Parathyroid adenoma (tissue), 2 donors: ENCODE data around the gene SYT15.
"Not testable (repeated sequence)": the region's sequence is repeated elsewhere in the genome, so short reads cannot be mapped to it uniquely, and the experiment has no call there.

Source experiments
- H2AFZ ChIP-seq: fragments of 300-600 bp; sonication (generic); one replicate; pipeline ENCODE4 v1.7.0; 2017; ENCODE audit warnings: antibody characterized with exemption, mild to moderate bottlenecking
- H3K27ac ChIP-seq: fragments of 300-600 bp; sonication (generic); one replicate; pipeline ENCODE4 v1.7.0; 2017
- H3K27me3 ChIP-seq: fragments of 300-600 bp; sonication (generic); one replicate; pipeline ENCODE4 v1.7.0; 2017; ENCODE audit warnings: low read length; ENCODE audit not compliant: control insufficient read depth, insufficient read depth
- H3K36me3 ChIP-seq: fragments of 300-600 bp; sonication (generic); one replicate; pipeline ENCODE4 v1.7.0; 2017; ENCODE audit warnings: low read length; ENCODE audit not compliant: control insufficient read depth, insufficient read depth
- H3K4me1 ChIP-seq: fragments of 300-600 bp; sonication (generic); one replicate; pipeline ENCODE4 v1.7.0; 2017; ENCODE audit warnings: control low read depth
- H3K4me2 ChIP-seq: fragments of 300-600 bp; sonication (generic); one replicate; pipeline ENCODE4 v1.7.0; 2017; ENCODE audit warnings: low read length
- H3K4me3 ChIP-seq: fragments of 300-600 bp; sonication (generic); one replicate; pipeline ENCODE4 v1.7.0; 2017; ENCODE audit warnings: low read depth, low read length
- H3K79me2 ChIP-seq: fragments of 300-600 bp; sonication (generic); one replicate; pipeline ENCODE4 v1.7.0; 2017; ENCODE audit warnings: control low read depth
- H3K9ac ChIP-seq: fragments of 300-600 bp; sonication (generic); one replicate; pipeline ENCODE4 v1.7.0; 2017; ENCODE audit warnings: mild to moderate bottlenecking
- H3K9me3 ChIP-seq: fragments of 300-600 bp; sonication (generic); one replicate; pipeline ENCODE4 v1.7.0; 2017; ENCODE audit warnings: low read length; ENCODE audit not compliant: control insufficient read depth
- CTCF ChIP-seq: fragments of 300-600 bp; sonication (generic); IDR thresholded peaks from one replicate; pipeline ENCODE4 v1.7.0; 2017; ENCODE audit warnings: antibody characterized with exemption, mild to moderate bottlenecking
- donor health status: primary hyperparathyroidism.

The SYT15 gene

DNA sequence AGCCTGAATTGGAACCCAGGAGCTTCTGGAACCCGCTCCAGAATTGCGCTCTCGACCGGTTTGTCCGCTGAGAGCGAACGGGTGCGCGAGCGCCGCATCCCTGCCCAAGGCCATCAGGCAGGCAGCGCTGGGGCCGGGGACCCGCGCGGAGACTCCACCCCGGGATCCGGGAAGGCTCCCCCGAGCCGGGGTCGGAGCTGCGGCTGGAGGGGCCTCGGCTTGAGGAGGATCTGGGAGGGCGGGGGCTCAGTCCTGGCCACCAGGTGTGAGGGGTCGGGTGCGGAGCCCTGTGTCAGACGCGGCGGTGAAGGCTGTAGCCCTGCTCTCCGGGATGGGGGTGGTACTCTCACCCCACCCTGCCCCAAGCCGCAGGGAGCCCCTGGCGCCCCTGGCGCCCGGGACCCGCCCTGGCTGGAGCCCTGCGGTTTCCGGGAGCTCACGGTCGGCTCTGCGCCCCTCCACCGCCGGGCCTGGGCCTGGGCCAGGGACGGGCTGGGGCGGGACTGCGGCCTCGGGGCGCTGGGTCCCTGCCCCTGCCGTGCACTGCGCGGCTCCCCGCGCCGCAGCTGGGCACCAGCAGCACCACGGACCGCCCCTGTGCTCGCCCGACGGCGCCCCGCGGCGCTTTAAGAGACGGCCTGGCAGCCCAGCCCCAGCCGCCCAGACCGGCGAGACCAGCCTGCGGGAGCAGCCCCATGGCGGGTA, at the start of gene SYT15:
Gene SYT15 (plus strand): TSS at position 655 of the 705 bp plus-strand sequence. CDS start 41 bp downstream, at position 696.
- H3K9me3 ChIP-seq, H3K4me3 ChIP-seq, H3K4me1 ChIP-seq: not testable (repeated sequence)

DNA sequence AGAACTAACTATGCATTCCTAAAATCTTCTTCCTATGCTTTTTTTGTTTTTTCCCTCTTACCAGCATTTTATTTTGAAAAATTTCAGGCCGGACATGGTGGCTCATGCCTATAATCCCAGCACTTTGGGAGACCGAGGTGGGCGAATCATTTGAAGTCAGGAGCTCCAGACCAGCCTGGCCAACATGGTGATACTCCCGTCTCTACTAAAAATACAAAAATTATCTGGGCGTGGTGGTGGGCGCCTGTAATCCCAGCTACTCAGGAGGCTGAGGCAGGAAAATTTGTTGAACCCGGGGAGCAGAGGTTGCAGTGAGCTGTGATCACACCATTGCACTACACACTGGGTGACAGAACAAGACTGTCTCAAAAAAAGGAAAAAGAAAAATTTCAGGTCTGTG, 49.2 kb upstream of the SYT15 start:
- H3K4me3 ChIP-seq, H3K4me1 ChIP-seq, H3K79me2 ChIP-seq, H3K36me3 ChIP-seq, H3K4me2 ChIP-seq, H3K9me3 ChIP-seq, H2AFZ ChIP-seq, H3K27me3 ChIP-seq, H3K27ac ChIP-seq, H3K9ac ChIP-seq: not testable (repeated sequence)

More for the DNA sequence above, at the start of gene SYT15:
- H3K9ac ChIP-seq, H3K79me2 ChIP-seq, H3K36me3 ChIP-seq, H3K4me2 ChIP-seq, H3K27me3 ChIP-seq, H2AFZ ChIP-seq, H3K27ac ChIP-seq: not testable (repeated sequence)

GRCh38 chr10:46530249-46531186, 48.4 kb upstream of the SYT15 start:
- Histone ChIP-seq H3K27ac (no peak overlapping the region), H3K9ac (no peak overlapping the region), H3K27me3 (no peaks in the 10 kb centered on the region), H3K9me3 (no peaks in the 10 kb centered on the region), H3K4me3 (no peak overlapping the region), H3K36me3 (no peaks in the 10 kb centered on the region), H3K4me2 (no peak overlapping the region), H2AFZ (no peak overlapping the region), H3K79me2 (no peaks in the 10 kb centered on the region), H3K4me1 (no peaks in the 10 kb centered on the region)
- no peak for TF ChIP-seq CTCF

- H3K27ac ChIP-seq, H3K4me1 ChIP-seq, H3K4me3 ChIP-seq, H3K36me3 ChIP-seq, H2AFZ ChIP-seq, H3K79me2 ChIP-seq, H3K9ac ChIP-seq, H3K9me3 ChIP-seq, H3K27me3 ChIP-seq, H3K4me2 ChIP-seq: not testable (repeated sequence)
Measured at GRCh38 chr10:46532256-46532655, 46.7 kb upstream of the SYT15 start.

DNA sequence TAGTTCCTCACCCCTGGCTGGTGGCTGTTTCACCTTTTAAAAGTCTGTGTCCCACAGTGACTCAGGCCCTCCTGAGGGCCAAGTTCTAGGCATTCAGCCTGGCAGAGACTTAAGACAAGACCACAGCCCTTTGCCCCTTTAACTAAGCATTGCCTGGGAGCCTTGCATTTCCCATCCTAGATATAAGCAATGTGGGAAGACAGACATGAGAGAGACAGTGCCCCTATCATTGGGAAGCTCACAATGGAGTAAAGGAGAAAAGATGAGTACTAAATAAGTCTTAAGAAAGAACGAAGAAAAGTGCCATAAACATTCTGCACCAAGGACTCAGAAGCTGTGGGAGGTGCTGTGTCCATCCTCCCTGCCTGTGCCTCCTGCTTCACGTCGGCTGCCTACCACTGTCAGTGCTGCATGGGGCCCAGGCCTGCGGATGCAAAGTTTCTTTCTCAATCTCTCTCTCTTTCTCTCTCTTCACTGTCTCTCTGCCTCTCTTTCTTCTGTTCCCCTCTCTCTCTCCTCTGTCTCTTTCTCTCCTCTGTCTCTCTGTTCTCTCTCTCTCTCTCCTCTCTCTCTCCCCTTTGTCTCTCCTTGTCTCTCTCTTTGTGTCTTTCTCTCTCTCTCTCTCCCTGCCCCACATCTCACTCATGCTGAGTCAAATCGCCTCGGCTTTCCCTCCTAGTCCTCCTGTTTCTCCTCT, 44.0 kb upstream of the SYT15 start:
- no peak overlapping the region for H2AFZ ChIP-seq
- H3K4me1 ChIP-seq: no peaks in the 10 kb centered on the region
- no peak overlapping the region for H3K4me3 ChIP-seq
- H3K27me3 ChIP-seq: no peaks in the 10 kb centered on the region
- H3K36me3 ChIP-seq: no peaks in the 10 kb centered on the region
- no peak overlapping the region for H3K9ac ChIP-seq
- H3K4me2 ChIP-seq: no peak overlapping the region
- H3K79me2 ChIP-seq: no peaks in the 10 kb centered on the region
- no peak overlapping the region for H3K27ac ChIP-seq
- TF ChIP-seq CTCF: no peak
- no peaks in the 10 kb centered on the region for H3K9me3 ChIP-seq

DNA sequence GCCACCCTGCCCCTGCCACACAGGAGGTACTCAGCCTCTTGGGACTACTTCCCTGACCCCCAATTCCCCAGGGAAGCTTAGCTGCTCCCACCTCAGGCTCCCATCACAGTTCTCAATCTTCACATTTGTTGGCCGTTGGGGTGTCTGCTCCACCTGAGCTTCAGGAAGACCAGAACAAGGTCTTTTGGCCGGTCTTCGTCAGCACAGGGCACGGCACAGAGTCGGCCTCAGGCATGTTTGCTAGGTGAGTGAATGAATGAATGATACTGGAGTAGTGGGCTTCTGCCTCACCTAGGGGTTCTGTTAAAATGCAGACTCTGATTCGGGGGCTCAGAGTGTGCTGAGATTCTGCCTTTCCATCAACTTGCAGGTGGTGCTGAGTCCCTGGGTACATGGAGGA, 42.8 kb upstream of the SYT15 start:
- H3K27me3 ChIP-seq: no peaks in the 10 kb centered on the region
- TF ChIP-seq CTCF: no peak
- H3K4me3 ChIP-seq: no peak overlapping the region
- no peaks in the 10 kb centered on the region for H3K4me1 ChIP-seq
- H3K4me2 ChIP-seq: no peak overlapping the region
- H3K79me2 ChIP-seq: no peaks in the 10 kb centered on the region
- H3K36me3 ChIP-seq: no peaks in the 10 kb centered on the region
- no peak overlapping the region for H2AFZ ChIP-seq
- H3K9ac ChIP-seq: no peak overlapping the region
- no peak overlapping the region for H3K27ac ChIP-seq
- H3K9me3 ChIP-seq: no peaks in the 10 kb centered on the region
